HepG2 (cell line): ENCODE results near the gene FAM156B. TPM values are rescaled to one million over a fixed set of nuclear protein-coding genes. Genes with fewer than 3 reads are reported as not detected.

Experiments used
- ATAC-seq: fragments of 200-7000 bp; cut with Tn5 transposase; 3 replicates; pipeline ENCODE4 v1.9.1; 2020; ENCODE audit warnings: mild to moderate bottlenecking, moderate library complexity
- BruUV-seq: library from RNA; stranded (reverse); fragments of 400-500 nt; replicated peaks from 2 replicates; lab custom pipeline; 2021; lab: Mats Ljungman, UMichigan
- CTCF ChIA-PET: fragments of 300-600 bp; formaldehyde crosslinking; extraction: SDS; loops from one replicate; lab custom pipeline; 2021; ENCODE audit warnings: low total read pairs, inconsistent platforms, low intra/inter-chr PET ratio; lab: Yijun Ruan, JAX
- POLR2A ChIA-PET: fragments of 350-600 bp; sonication (Branson Sonifier 250); formaldehyde crosslinking; loops from one replicate; lab custom pipeline; 2020; ENCODE audit warnings: antibody characterized with exemption, inconsistent platforms; lab: Yijun Ruan, JAX
- DNase-seq: peaks from one replicate; pipeline ENCODE4 v3.0.0-alpha.2; 2015; ENCODE audit warnings: low spot score
- FAIRE-seq: peaks from 3 replicates; lab custom pipeline; 2011; peaks lifted over from hg19 to GRCh38; lab: Jason Lieb, UNC
- H2AFZ ChIP-seq: one replicate; pipeline ENCODE4 v1.6.1; 2011; ENCODE audit warnings: low read length, inconsistent platforms
- H3K27ac ChIP-seq: fragments of 300-600 bp; 3 replicates; pipeline ENCODE4 v1.8.0; 2011; ENCODE audit warnings: mixed run types, mild to moderate bottlenecking, mixed read lengths, low read length, inconsistent platforms; ENCODE audit not compliant: insufficient read depth; ENCODE audit errors: extremely low read length
- H3K27me3 ChIP-seq, 2 experiments: fragments of 200-600 bp in 1 of 2; 2 replicates in 1 of 2; 3 replicates in 1 of 2; pipeline versions ENCODE4 v1.6.0 to v1.8.0; 2011; ENCODE audit warnings: low read length in 2 of 2, mild to moderate bottlenecking in 2 of 2, moderate library complexity in 2 of 2, inconsistent platforms in 1 of 2; ENCODE audit not compliant: insufficient read depth in 2 of 2, control insufficient read depth in 1 of 2
- H3K36me3 ChIP-seq, 2 experiments: fragments of 200-600 bp in 1 of 2; replicated peaks in 1 of 2; 2 replicates in 1 of 2; 3 replicates in 1 of 2; pipeline versions ENCODE4 v1.5.1 to v1.8.0; 2011; ENCODE audit warnings: low read length in 2 of 2, inconsistent platforms in 1 of 2; ENCODE audit not compliant: insufficient read depth in 2 of 2, control insufficient read depth in 1 of 2
- H3K4me1 ChIP-seq: 2 replicates; pipeline ENCODE4 v1.5.1; 2012; ENCODE audit warnings: low read length, inconsistent platforms; ENCODE audit not compliant: insufficient read depth
- H3K4me2 ChIP-seq: 2 replicates; pipeline ENCODE4 v1.6.0; 2011; ENCODE audit warnings: low read depth, low read length, inconsistent platforms
- H3K4me3 ChIP-seq, 3 experiments: fragments of 200-600 bp in 1 of 3; sonication (generic), shearing (Covaris generic) in 1 of 3; replicated peaks in 1 of 3; 2 replicates each; pipeline ENCODE4 v1.5.1; 2011 to 2016; ENCODE audit warnings: low read length in 3 of 3, inconsistent platforms in 2 of 3, low read depth in 2 of 3, mild to moderate bottlenecking in 2 of 3, control low read depth in 1 of 3, mixed read lengths in 1 of 3; ENCODE audit not compliant: insufficient read depth in 1 of 3
- H3K79me2 ChIP-seq: one replicate; pipeline ENCODE4 v1.6.1; 2011; ENCODE audit warnings: low read length, inconsistent platforms; ENCODE audit not compliant: insufficient read depth
- H3K9ac ChIP-seq: 2 replicates; pipeline ENCODE4 v1.6.0; 2011; ENCODE audit warnings: mild to moderate bottlenecking, low read depth, low read length, inconsistent platforms; ENCODE audit not compliant: insufficient read depth
- H3K9me3 ChIP-seq: 2 replicates; pipeline ENCODE4 v1.5.1; 2012; ENCODE audit warnings: mild to moderate bottlenecking, low read length
- H4K20me1 ChIP-seq: 2 replicates; pipeline ENCODE4 v1.6.0; 2011; ENCODE audit warnings: inconsistent platforms, mild to moderate bottlenecking, low read length, moderate library complexity; ENCODE audit not compliant: insufficient read depth
- AGO2 ChIP-seq: fragments of 200-400 bp; formaldehyde crosslinking; optimal IDR thresholded peaks from 2 replicates; pipeline ENCODE3; 2017; ENCODE audit warnings: mild to moderate bottlenecking, low read depth, low read length, moderate library complexity
- DMAP1 ChIP-seq: IDR thresholded peaks from 2 replicates; pipeline ENCODE4 v1.6.1; 2016
- MED8 ChIP-seq: sonication (generic); formaldehyde crosslinking; IDR thresholded peaks from 2 replicates; pipeline ENCODE4 v1.8.1; 2023; ENCODE audit warnings: mild to moderate bottlenecking, missing genetic modification reagents; ENCODE audit not compliant: insufficient replicate concordance
- SAFB2 ChIP-seq: sonication (generic); formaldehyde crosslinking; IDR thresholded peaks from 2 replicates; pipeline ENCODE4 v1.5.1; 2020; ENCODE audit warnings: missing genetic modification reagents, low read depth, mild to moderate bottlenecking, borderline replicate concordance
- ZNF10 ChIP-seq: sonication (generic); formaldehyde crosslinking; IDR thresholded peaks from 2 replicates; pipeline ENCODE4 v1.4.0; 2020; ENCODE audit warnings: mild to moderate bottlenecking, low read depth, missing genetic modification reagents, borderline replicate concordance
- ZNF335 ChIP-seq: sonication (generic); formaldehyde crosslinking; IDR thresholded peaks from 2 replicates; pipeline ENCODE4 v1.4.0; 2020; ENCODE audit warnings: missing genetic modification reagents
- ZNF33B ChIP-seq: sonication (generic); formaldehyde crosslinking; IDR thresholded peaks from 2 replicates; pipeline ENCODE4 v1.5.1; 2020; ENCODE audit warnings: mild to moderate bottlenecking, missing genetic modification reagents
- ZNF672 ChIP-seq: sonication (generic); formaldehyde crosslinking; IDR thresholded peaks from 2 replicates; pipeline ENCODE4 v1.8.1; 2022; ENCODE audit warnings: missing genetic modification reagents
- ZNF781 ChIP-seq: sonication (generic); formaldehyde crosslinking; IDR thresholded peaks from 2 replicates; pipeline ENCODE4 v1.5.1; 2020; ENCODE audit warnings: borderline replicate concordance, mild to moderate bottlenecking, missing genetic modification reagents; ENCODE audit errors: not compliant biosample characterization
- WGBS: methylation state at CpG from one replicate; pipeline ENCODE4 v1.1.6; 2017; ENCODE audit warnings: low lambda C conversion rate; 5-methylcytosine and 5-hydroxymethylcytosine counted together
- in situ Hi-C: cut with HindIII; loops from 2 replicates; pipeline ENCODE4 v1.10.0; 2017; ENCODE audit warnings: low pct_unique_long_range_greater_than_20kb; ENCODE audit not compliant: extremely low pct_ligation_motif_present
- intact Hi-C: fragments of 100-400 bp; cut with micrococcal nuclease; formaldehyde crosslinking; loops from one replicate; pipeline ENCODE4 v1.10.0; 2022; ENCODE audit not compliant: unreplicated experiment
- polyA plus RNA-seq, 8 experiments: library from polyadenylated mRNA; depleted of rRNA in 3 of 8; stranded (reverse) in 7 of 8; unstranded in 1 of 8; fragments of >200 nt; fragmentation: Illumina TruSeq in 4 of 8; extraction: Trizol in 4 of 8; gene quantifications; 2 replicates each; pipeline versions ENCODE4 v1.2.1 to v1.2.3, GENCODE V29; 2011 to 2016; ENCODE audit warnings: low read depth in 4 of 8, missing spikeins in 1 of 8, mixed read lengths in 1 of 8; ENCODE audit not compliant: insufficient read depth in 1 of 8
- total RNA-seq, 5 experiments: library from RNA; depleted of rRNA; stranded (reverse); fragments of >200 nt; fragmentation: Illumina TruSeq; extraction: Trizol; gene quantifications; 2 replicates each; pipeline ENCODE4 v1.2.3, GENCODE V29; 2016; ENCODE audit warnings: low read depth in 1 of 5
- TF ChIP-seq, protein P1 (sequence below): sonication (generic); formaldehyde crosslinking; IDR thresholded peaks from 2 replicates; pipeline ENCODE4 v1.8.0; 2022; ENCODE audit warnings: mild to moderate bottlenecking, missing genetic modification reagents, moderate library complexity
- TF ChIP-seq, protein P2 (sequence below): sonication (generic); formaldehyde crosslinking; IDR thresholded peaks from 2 replicates; pipeline ENCODE4 v1.4.0; 2020; ENCODE audit warnings: missing genetic modification reagents; ENCODE audit errors: not compliant biosample characterization
- TF ChIP-seq, protein P3 (sequence below): sonication (generic); formaldehyde crosslinking; IDR thresholded peaks from 2 replicates; pipeline ENCODE4 v1.8.0; 2022; ENCODE audit warnings: mild to moderate bottlenecking, missing genetic modification reagents, moderate library complexity
- TF ChIP-seq, protein P4 (sequence below): IDR thresholded peaks from 2 replicates; pipeline ENCODE4 v1.6.1; 2016; ENCODE audit warnings: control low read depth
- TF ChIP-seq, protein P5 (sequence below): sonication (generic); formaldehyde crosslinking; IDR thresholded peaks from 2 replicates; pipeline ENCODE4 v1.9.0; 2021; ENCODE audit warnings: mild to moderate bottlenecking, missing genetic modification reagents

Gene FAM156B
- total and polyA plus RNA-seq, 2 of the 13 experiments (the other 11 are each of a cell fraction or from before 2014, with no cell fraction given): 7.8 to 82.1 TPM

DNA sequence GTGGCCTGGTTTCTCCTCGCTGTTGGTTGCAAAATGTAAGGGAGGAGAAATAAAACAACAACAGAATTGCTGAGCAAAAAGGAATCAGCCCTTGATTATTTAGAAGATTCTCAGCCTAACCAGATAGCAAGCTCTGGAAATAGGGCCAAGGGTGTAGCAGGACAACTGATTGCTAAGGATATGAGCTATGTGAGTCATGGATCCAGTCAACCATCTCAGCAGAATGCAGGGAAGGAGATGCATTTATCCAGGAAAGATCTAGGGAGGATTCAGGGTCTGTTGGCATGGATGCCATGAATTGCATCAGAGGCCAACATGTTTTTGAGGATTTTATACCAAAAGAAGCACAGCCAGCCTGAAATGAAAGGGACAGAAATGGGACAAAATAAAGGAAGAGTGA lies 27.1 kb upstream of the FAM156B start:
- Histone ChIP-seq H3K4me3 (no peak overlapping the region), H3K9me3 (no peaks in the 10 kb centered on the region), H2AFZ (no peak overlapping the region), H3K79me2 (no peaks in the 10 kb centered on the region), H3K36me3 (no peaks in the 10 kb centered on the region), H3K9ac (no peak overlapping the region), H3K4me2 (no peak overlapping the region), H4K20me1 (no peaks in the 10 kb centered on the region), H3K27me3 (no peaks in the 10 kb centered on the region), H3K27ac (no peak overlapping the region), H3K4me1 (no peaks in the 10 kb centered on the region)
- WGBS: 0% methylated on average over 1 of the region's 1 CpG
- ATAC-seq (no peak), FAIRE-seq (no peak), DNase-seq (no peak)
- intact Hi-C loops (no loop called here), in situ Hi-C loops (no loop called here)
- no TSS peak for BruUV-seq
- ChIA-PET CTCF (no interaction called here), POLR2A (no interaction called here)
- TF ChIP-seq SAFB2 (CRISPR knock-in tag): no peak
- TF ChIP-seq, protein P1, sequence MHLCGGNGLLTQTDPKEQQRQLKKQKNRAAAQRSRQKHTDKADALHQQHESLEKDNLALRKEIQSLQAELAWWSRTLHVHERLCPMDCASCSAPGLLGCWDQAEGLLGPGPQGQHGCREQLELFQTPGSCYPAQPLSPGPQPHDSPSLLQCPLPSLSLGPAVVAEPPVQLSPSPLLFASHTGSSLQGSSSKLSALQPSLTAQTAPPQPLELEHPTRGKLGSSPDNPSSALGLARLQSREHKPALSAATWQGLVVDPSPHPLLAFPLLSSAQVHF (CRISPR knock-in tag): no peak
- no peak for TF ChIP-seq AGO2
- TF ChIP-seq ZNF335 (CRISPR knock-in tag): no peak
- TF ChIP-seq ZNF33B: no peak
- TF ChIP-seq, protein P2, sequence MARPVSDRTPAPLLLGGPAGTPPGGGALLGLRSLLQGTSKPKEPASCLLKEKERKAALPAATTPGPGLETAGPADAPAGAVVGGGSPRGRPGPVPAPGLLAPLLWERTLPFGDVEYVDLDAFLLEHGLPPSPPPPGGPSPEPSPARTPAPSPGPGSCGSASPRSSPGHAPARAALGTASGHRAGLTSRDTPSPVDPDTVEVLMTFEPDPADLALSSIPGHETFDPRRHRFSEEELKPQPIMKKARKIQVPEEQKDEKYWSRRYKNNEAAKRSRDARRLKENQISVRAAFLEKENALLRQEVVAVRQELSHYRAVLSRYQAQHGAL (CRISPR knock-in tag): no peak
- no peak for TF ChIP-seq MED8 (CRISPR knock-in tag)
- TF ChIP-seq DMAP1: no peak
- TF ChIP-seq, protein P3, sequence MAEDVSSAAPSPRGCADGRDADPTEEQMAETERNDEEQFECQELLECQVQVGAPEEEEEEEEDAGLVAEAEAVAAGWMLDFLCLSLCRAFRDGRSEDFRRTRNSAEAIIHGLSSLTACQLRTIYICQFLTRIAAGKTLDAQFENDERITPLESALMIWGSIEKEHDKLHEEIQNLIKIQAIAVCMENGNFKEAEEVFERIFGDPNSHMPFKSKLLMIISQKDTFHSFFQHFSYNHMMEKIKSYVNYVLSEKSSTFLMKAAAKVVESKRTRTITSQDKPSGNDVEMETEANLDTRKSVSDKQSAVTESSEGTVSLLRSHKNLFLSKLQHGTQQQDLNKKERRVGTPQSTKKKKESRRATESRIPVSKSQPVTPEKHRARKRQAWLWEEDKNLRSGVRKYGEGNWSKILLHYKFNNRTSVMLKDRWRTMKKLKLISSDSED (CRISPR knock-in tag): no peak
- no peak for TF ChIP-seq ZNF10
- TF ChIP-seq, protein P4, sequence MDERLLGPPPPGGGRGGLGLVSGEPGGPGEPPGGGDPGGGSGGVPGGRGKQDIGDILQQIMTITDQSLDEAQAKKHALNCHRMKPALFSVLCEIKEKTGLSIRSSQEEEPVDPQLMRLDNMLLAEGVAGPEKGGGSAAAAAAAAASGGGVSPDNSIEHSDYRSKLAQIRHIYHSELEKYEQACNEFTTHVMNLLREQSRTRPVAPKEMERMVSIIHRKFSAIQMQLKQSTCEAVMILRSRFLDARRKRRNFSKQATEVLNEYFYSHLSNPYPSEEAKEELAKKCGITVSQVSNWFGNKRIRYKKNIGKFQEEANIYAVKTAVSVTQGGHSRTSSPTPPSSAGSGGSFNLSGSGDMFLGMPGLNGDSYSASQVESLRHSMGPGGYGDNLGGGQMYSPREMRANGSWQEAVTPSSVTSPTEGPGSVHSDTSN: no peak
- TF ChIP-seq ZNF781 (CRISPR knock-in tag): no peak
- TF ChIP-seq, protein P5, sequence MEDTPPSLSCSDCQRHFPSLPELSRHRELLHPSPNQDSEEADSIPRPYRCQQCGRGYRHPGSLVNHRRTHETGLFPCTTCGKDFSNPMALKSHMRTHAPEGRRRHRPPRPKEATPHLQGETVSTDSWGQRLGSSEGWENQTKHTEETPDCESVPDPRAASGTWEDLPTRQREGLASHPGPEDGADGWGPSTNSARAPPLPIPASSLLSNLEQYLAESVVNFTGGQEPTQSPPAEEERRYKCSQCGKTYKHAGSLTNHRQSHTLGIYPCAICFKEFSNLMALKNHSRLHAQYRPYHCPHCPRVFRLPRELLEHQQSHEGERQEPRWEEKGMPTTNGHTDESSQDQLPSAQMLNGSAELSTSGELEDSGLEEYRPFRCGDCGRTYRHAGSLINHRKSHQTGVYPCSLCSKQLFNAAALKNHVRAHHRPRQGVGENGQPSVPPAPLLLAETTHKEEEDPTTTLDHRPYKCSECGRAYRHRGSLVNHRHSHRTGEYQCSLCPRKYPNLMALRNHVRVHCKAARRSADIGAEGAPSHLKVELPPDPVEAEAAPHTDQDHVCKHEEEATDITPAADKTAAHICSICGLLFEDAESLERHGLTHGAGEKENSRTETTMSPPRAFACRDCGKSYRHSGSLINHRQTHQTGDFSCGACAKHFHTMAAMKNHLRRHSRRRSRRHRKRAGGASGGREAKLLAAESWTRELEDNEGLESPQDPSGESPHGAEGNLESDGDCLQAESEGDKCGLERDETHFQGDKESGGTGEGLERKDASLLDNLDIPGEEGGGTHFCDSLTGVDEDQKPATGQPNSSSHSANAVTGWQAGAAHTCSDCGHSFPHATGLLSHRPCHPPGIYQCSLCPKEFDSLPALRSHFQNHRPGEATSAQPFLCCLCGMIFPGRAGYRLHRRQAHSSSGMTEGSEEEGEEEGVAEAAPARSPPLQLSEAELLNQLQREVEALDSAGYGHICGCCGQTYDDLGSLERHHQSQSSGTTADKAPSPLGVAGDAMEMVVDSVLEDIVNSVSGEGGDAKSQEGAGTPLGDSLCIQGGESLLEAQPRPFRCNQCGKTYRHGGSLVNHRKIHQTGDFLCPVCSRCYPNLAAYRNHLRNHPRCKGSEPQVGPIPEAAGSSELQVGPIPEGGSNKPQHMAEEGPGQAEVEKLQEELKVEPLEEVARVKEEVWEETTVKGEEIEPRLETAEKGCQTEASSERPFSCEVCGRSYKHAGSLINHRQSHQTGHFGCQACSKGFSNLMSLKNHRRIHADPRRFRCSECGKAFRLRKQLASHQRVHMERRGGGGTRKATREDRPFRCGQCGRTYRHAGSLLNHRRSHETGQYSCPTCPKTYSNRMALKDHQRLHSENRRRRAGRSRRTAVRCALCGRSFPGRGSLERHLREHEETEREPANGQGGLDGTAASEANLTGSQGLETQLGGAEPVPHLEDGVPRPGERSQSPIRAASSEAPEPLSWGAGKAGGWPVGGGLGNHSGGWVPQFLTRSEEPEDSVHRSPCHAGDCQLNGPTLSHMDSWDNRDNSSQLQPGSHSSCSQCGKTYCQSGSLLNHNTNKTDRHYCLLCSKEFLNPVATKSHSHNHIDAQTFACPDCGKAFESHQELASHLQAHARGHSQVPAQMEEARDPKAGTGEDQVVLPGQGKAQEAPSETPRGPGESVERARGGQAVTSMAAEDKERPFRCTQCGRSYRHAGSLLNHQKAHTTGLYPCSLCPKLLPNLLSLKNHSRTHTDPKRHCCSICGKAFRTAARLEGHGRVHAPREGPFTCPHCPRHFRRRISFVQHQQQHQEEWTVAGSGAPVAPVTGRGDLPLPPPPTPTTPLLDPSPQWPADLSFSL (CRISPR knock-in tag): no peak
- TF ChIP-seq ZNF672: no peak
